DLD1 (cell line): ENCODE results near the gene TBC1D14.
"Not testable (repeated sequence)": the region's sequence is repeated elsewhere in the genome, so short reads cannot be mapped to it uniquely, and the experiment has no call there.

Source experiments
- in situ Hi-C: cut with HindIII; loops from 2 replicates; pipeline ENCODE4 v1.10.0; 2017; ENCODE audit warnings: low sequenced_read_pairs

TBC1D14 gene

GRCh38 chr4:6889736-6890324, 19.8 kb upstream of the TBC1D14 start:
- in situ Hi-C loops, result no loop called here

GRCh38 chr4:6890358-6890757, 19.3 kb upstream of the TBC1D14 start:
- in situ Hi-C loops, result no loop called here

GRCh38 chr4:6890971-6891370, 18.7 kb upstream of the TBC1D14 start:
- in situ Hi-C loops, result not testable (repeated sequence)

DNA sequence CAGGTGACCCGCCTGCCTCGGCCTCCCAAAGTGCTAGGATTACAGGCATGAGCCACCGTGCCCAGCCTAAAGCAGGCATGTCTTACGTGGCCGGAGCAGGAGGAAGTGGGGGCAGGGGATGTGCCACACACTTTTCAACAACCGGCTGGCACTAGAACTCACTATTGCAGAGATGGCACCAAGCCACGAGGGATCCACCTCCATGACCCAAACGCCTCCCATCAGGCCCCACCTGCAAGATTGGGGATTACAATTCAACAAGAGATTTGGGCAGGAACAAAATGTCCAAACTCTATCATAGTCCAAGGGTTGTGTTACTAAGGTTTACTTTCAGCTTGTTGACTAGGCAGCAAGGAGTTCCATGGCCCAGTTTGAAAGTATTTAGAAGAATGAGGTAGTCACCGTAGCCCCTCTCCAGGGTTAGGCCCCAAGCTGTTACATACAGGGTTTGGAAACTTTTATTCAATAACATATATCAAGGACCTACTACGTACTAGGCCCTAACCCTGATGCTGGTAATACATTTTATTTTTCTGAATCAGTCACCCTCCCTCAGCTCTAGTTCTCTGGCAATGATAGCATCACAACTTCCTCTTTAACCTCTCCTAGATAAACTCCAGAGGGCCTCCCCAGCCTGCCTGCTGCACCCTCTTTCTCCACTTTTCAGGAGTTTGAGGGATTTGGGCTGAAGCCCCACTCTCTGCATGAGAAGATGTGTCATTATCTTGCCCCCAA, 18.0 kb upstream of the TBC1D14 start:
- in situ Hi-C loops, result no loop called here

DNA sequence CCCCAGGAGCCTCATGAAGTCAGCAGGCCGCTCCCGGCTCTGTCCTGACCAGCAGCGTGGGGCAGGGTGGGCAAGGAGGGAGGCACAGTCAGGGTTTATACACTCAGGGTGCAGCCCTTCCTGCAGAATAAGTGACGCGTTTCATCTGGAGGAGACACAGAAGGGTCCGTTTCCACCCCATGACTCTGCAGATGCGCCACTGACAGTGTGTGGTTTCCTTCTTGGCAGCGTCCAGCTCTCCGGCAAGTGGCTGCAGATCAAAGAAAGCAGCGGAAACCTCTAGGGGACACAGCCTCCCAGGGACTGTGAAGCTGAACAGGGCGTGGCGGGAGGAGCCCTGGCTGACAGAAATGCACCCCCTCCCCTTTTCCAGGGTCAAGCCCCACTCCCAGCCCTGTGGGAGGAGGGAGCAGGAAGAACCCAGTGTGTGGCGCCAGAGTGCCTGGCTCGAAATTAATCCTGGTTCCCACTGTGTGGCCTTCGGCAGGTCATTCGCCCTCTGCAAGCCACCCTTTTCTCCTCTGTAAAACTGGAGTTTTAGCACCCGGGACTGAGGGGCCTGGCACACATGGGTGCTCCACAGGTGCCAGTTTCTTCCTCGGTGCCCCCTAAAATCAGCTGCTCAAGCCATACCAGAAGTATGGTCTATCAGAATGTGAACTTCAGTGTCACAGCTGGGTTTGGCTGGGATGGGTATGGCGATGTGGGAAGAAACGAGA, 17.3 kb upstream of the TBC1D14 start:
- in situ Hi-C loops, result no loop called here

DNA sequence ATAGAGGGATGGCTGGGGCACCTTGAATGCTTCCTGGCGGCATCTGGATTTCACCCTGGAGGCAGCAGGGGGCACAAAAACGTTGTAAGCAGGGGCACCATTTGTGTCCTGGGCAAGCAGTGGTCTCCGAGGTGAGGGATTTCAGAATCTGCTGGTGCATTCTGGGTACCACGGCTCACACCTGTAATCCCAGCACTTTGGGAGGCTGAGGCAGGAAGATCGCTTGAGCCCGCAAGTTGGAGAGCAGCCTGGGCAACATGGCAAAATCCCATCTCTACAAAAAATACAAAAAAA, 16.8 kb upstream of the TBC1D14 start:
- in situ Hi-C loops, result no loop called here

GRCh38 chr4:6893449-6894085, 16.1 kb upstream of the TBC1D14 start:
- in situ Hi-C loops, result no loop called here

GRCh38 chr4:6894086-6894478, 15.5 kb upstream of the TBC1D14 start:
- in situ Hi-C loops, result no loop called here

GRCh38 chr4:6894528-6895498, 14.8 kb upstream of the TBC1D14 start:
- in situ Hi-C loops, result no loop called here

DNA sequence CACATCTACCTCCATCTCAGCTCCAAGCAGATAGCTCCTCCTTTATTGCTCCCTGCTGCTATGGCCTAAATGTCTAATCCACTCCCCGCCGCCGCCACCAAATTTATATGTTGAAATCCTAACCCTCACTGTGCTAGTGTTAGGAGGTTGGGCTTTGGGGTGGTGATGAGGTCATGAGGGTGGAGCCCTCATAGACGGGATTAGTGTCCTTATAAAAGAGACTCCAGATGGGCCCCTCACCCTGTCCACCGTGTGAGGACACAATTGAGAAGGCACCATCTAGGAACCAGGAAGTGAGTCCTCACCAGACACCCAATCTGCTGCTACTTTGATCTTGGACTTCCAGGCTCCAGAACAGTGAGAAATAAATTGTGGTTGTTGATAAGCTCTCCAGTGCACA, 13.6 kb upstream of the TBC1D14 start:
- in situ Hi-C loops, result no loop called here

GRCh38 chr4:6898763-6899162, 10.9 kb upstream of the TBC1D14 start:
- in situ Hi-C loops, result no loop called here

DNA sequence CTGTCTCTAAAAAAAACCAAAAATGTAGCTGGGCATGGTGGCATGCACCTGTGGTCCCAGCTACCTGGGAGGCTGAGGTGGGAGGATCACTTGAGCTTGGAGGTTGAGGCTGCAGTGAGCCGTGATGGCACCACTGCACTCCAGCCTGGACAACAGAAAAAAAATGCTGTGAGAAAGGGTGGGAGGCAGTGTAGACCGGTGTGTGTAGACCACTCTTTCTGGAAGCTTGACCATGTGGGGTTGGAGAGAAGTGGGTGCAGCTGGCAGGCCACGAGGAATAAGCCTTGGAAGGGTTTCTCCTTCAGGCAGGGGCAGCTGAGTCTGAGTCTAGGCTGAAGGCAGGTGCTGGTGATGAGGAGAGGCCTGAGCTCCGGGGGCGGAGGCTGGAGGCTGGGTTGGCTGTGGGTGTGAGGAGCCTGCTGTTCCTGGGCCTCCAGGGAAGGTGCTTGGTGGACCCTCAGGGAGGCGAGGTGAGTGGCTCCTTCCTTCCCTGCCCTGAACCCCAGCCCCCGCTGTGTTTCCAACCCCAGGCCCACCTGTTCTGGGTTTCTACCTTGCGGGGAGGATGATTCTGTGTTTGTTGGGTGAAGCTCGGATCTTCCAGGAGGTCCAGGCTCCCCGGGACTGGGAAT, 9.3 kb upstream of the TBC1D14 start:
- in situ Hi-C loops, result loop anchor here (25.0 kb wide), 1 partner anchor 187 kb away; no protein-coding TSS in a partner anchor

DNA sequence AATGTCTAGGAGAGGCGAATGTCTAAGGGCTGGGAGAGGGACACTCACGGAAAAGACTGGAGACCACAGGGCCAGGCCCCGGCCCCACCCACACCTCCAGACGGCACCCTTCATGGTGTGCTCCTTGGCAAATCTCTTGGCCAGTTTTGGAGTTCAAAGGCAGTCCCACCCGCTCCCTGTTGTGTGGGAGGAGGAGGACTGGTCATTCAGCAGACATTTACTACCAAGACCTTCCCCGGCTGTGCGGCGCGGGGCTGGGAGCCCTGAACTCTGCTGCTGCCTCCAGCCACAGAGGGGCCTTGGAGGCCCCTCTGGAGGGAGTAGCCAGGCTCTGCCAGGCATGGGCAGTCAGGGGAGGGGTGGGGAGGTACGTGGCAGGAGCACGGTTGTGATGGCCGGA, 8.7 kb upstream of the TBC1D14 start:
- in situ Hi-C loops, result loop anchor here (25.0 kb wide), 1 partner anchor 186 kb away; no protein-coding TSS in a partner anchor

GRCh38 chr4:6901669-6902317, 7.8 kb upstream of the TBC1D14 start:
- in situ Hi-C loops, result loop anchor here (25.0 kb wide), 1 partner anchor 186 kb away; no protein-coding TSS in a partner anchor

- in situ Hi-C loops, result loop anchor here (25.0 kb wide), 1 partner anchor 185 kb away; no protein-coding TSS in a partner anchor
Measured at GRCh38 chr4:6902318-6903042, 7.1 kb upstream of the TBC1D14 start.

DNA sequence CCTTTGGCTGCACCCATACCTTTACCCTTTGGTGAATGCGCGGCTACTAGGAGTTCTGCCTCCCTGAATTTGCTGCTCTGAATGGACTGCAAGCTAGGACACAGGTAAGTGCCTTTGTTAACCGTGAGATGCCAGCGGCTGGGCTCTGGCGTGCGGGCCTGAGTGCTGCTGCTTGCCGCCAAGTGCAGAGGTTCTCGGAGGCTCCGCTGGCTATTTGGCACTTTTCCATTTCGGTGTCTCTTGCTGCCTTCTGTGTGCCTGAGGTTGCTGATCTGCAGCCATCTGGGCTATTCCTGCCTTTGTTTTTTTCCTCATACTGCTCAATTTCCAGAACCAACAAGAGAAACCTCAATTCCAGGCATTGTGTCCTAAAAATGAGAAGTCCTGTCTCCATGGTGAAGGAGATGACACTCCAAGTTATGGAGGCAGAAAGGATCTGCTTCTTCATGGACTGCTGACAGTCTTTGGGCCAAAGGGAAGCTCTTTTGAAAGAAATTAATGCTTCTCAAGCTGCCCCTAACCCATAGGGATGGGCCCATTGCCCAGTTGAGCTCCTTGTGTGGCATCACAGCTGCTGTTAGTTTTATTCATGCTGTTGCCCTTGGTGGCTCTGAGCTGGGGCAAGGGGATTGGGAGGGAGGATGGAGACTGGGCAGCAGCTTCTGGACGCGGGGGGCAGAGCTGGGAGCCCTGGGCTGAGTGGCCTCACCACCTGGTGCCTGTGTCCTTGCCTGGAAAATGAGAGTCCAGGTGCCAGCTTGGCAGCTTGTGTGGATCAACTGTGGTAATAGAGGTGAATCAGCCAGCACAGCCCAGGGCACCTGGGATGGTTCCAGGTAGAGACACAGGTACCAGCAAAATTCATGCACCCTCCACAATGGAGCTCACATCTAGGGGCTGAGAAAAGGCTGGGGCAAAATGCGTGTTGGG, 3.8 kb upstream of the TBC1D14 start:
- in situ Hi-C loops, result loop anchor here (25.0 kb wide), 1 partner anchor 182 kb away; no protein-coding TSS in a partner anchor

GRCh38 chr4:6906486-6906885, 3.1 kb upstream of the TBC1D14 start:
- in situ Hi-C loops, result loop anchor here (25.0 kb wide), 1 partner anchor 181 kb away; no protein-coding TSS in a partner anchor
